HG03066 (cell line): ENCODE results near the gene THSD1.
A peak's percentile ranks its signal among the peaks of the same experiment; 100 is the strongest.

Experiments
- ATAC-seq: cut with Tn5 transposase; IDR thresholded peaks from one replicate; pipeline ENCODE4 v1.9.1; 2021; ENCODE audit warnings: low read depth; ENCODE audit not compliant: unreplicated experiment

Gene THSD1, protein sequence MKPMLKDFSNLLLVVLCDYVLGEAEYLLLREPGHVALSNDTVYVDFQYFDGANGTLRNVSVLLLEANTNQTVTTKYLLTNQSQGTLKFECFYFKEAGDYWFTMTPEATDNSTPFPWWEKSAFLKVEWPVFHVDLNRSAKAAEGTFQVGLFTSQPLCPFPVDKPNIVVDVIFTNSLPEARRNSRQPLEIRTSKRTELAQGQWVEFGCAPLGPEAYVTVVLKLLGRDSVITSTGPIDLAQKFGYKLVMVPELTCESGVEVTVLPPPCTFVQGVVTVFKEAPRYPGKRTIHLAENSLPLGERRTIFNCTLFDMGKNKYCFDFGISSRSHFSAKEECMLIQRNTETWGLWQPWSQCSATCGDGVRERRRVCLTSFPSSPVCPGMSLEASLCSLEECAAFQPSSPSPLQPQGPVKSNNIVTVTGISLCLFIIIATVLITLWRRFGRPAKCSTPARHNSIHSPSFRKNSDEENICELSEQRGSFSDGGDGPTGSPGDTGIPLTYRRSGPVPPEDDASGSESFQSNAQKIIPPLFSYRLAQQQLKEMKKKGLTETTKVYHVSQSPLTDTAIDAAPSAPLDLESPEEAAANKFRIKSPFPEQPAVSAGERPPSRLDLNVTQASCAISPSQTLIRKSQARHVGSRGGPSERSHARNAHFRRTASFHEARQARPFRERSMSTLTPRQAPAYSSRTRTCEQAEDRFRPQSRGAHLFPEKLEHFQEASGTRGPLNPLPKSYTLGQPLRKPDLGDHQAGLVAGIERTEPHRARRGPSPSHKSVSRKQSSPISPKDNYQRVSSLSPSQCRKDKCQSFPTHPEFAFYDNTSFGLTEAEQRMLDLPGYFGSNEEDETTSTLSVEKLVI

DNA sequence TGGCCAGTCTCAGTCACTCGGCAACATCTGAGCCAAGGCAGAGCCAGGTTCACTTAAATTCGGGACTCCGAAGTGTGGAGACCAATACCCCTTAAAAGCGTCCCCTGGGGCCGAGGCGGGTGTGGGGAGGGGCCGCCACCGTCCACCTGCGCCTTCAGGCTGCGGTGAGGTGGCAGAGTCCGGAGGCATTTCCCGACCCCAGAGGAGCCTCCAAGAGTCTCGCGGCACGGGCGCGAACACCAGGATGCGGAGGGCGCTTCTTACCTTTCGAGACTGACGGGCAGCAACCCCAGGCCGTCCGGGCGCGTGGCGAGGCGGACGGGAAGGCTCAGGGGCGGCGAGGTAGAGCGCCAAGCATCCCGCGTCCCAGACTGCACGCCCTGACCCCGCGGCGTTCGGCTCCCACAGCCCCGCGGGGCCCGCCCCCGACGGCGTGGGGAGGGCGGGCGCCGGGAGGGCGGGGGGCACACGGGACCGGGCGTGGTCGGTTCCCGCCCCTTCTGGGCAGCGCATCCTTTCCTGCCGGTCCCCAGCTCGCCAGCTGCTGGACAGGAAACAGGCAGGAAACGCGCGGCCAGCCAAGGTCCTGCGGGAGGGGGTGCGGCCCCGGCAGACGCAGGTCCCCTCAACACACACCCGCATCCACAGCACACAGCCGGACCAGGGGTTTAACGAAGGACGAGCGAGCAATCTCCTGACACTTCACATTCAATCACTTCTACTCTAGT lies at the start of gene THSD1:
Gene THSD1 (minus strand): TSS at position 406 of the 728 bp plus-strand sequence. CDS start 3,572 bp downstream, outside the sequence.
- ATAC-seq: no peak

DNA sequence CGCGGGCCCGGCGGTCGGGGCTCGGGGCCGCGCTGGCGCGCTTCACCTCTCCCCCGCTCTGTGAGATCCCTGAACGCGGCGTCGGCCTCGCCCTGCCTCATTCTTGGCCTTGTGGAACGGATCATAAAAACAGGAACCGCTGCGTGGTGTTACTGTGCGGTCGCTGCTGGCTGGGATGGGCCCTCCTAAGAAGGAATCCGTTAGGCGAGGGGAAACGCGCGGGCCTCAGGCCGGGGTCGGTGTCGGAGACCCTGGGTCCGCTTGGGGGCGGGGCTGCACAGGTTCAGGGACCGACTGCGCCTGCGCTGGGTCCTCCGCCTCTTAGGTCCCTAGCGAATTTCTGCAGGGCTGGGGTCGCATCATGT lies 49.7 kb upstream of the THSD1 start:
- peak; percentile 27 for ATAC-seq

- peak; percentile 71 for ATAC-seq
These were observed 49.1 kb upstream of the THSD1 start, which contains the start of gene CKAP2 for GRCh38 chr13:52454820-52455676. CKAP2 (plus strand) TSS chr13:52455478; CDS start chr13:52455557, 79 bp downstream.

- ATAC-seq: peak; percentile 41
These were observed 48.5 kb upstream of the THSD1 start for GRCh38 chr13:52454459-52454819.

DNA sequence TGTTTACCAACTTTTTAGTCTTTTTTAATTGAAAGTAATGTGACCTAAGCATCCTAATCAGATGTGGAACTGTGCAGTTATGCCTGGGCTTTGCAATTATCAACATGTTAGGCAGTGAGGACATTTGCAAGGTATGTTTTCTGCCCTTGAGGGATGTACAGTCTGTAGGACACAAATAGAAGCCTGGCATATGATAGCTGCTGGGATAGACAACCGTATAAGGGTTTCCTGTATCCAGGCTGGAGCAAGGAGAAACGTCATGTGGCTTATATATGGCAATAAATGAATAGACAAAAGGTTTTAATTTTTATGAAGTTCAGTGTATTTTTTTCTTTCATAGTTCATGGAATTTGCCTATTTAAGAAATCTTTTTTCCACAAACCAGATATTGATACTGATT lies 46.5 kb upstream of the THSD1 start:
- no peak for ATAC-seq

- no peak for ATAC-seq
These were observed 45.3 kb upstream of the THSD1 start for GRCh38 chr13:52451135-52451804.

- ATAC-seq: no peak
These were observed 44.8 kb upstream of the THSD1 start for GRCh38 chr13:52450793-52451116.

GRCh38 chr13:52450012-52450792 lies 44.2 kb upstream of the THSD1 start, which contains the start of gene VPS36:
VPS36 (minus strand) TSS chr13:52450634; CDS start chr13:52450594, 40 bp downstream.
- ATAC-seq: peak; percentile 55

GRCh38 chr13:52449331-52450011 lies 43.5 kb upstream of the THSD1 start:
- no peak for ATAC-seq

DNA sequence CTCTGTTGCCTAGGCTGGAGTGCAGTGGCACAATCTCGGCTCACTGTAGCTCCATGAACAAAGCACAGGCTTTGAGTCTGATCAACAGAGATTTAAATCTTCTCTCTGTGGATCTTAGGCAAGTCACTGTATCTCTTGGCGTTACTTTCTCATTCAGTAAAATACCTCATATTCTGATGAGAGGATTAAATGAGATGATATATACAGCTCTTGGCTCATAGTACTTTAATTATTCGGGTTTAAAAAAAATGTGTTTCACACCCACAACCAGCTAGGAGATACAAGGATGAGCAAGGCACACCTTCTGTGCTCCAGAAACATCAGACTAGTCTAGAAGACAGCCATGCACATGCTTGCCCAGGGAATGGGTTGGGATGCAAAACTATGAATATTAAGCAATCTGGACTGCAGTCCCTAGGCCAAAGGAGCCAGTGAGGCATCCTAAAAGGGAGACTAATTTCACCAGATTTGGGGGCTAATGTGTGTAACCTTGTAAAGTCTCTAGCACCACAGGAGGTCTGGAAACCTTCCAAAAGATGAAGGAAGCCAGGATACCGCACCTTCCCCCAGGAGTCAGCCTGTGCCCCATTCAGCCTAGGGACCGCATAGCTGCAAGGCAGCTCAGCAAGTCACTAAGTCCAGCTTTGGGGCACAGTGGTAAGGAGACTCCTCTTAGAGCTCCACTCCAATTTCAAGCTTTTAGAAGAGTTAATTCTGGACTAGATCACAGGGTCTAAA lies 42.0 kb upstream of the THSD1 start:
- no peak for ATAC-seq

GRCh38 chr13:52447354-52447753 lies 41.4 kb upstream of the THSD1 start:
- no peak for ATAC-seq

DNA sequence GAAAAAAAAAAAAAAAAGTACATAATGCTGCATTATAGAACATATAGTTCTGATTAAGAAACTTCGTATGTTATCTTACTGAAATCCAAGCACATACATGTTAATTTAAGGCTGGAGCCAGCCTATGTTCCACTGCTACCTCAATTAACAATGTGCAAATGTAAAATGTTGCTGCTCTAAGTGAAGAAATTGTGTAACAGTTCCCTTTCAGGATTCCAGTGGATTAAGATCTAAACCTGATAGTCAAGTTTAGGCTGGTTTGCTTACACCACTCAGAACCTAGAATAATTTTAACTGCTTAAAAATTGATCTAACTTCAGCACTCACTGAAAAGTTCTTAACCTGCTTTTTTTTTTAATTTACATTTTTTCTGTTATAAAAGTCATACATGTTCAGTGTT lies 40.3 kb upstream of the THSD1 start:
- ATAC-seq: no peak

GRCh38 chr13:52432456-52432855 lies 26.5 kb upstream of the THSD1 start:
- no peak for ATAC-seq

DNA sequence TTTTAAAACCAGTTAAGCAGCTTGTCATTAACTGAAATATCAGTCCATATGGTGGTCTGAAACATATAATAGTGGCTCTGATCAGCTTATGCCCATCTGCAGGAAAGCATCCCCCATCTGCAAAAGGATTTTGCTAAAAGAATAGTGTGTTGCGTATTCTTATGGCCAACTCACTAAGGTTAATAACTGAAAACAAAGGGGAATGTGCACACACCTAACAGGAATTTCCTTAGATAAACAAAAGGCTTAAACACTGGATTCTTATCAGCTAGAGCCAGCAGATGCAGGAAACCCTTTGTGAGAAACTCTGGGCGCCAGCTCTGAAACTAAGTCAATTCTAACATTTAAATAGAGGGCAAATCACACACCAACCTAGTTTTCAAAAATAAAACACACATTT lies 22.3 kb upstream of the THSD1 start:
- no peak for ATAC-seq

- no peak for ATAC-seq
These were observed 15.2 kb upstream of the THSD1 start for GRCh38 chr13:52421216-52421615.

DNA sequence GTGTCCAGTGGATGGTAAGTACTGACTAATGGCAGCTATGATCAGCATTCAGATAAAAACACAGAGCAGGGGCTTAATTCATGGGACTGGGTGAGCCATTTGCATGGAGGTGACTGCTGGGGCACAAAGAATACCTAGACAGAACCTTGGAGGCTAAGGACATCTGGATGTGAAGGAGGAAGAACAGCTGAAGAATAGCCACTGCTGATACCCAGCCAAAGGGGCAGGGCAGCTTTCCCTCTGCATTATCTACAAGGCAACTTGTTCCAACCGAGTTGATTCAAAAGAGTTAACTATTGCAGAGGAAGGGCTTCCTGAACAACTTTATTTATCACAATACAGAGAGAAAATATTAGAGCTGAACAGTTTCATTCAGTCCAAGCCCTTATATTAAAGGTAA lies 13.1 kb upstream of the THSD1 start:
- ATAC-seq: no peak

DNA sequence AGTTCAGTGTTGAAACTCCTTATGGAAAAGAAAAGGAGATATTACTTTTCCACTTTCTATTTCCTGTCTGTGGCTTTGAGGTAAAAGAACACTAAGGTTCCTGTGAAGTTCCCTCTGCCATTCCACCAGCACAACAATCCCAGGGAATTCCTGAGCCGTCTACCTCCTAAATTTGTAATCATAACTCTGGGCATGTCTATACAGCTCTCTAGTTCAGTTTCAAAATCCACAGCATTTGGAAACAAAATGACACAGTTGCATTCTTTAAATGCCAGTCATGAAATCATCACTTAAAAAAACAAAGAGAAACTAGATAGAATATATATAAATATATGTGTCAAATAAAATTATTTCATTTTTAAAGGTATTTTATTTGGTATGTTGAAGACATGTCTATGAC lies 9.0 kb upstream of the THSD1 start:
- no peak for ATAC-seq

GRCh38 chr13:52414051-52414450 lies 8.1 kb upstream of the THSD1 start:
- ATAC-seq: no peak
